ENCODE data around the gene FGF3.
"Not testable (repeated sequence)": the region's sequence is repeated elsewhere in the genome, so short reads cannot be mapped to it uniquely, and the experiment has no call there.

FGF3 gene

GRCh38 chr11:69802590-69802989, 16.6 kb downstream of the FGF3 start:
- no peak for DNase-seq

- no peak for DNase-seq
Measured at GRCh38 chr11:69801513-69802335, 17.5 kb downstream of the FGF3 start.

- DNase-seq, result no peak
Measured at GRCh38 chr11:69800278-69800677, 18.9 kb downstream of the FGF3 start.

GRCh38 chr11:69799582-69799981, 19.6 kb downstream of the FGF3 start:
- no peak for DNase-seq

GRCh38 chr11:69799097-69799496, 20.1 kb downstream of the FGF3 start:
- DNase-seq, result no peak

GRCh38 chr11:69797737-69798528, 21.3 kb downstream of the FGF3 start:
- no peak for DNase-seq

GRCh38 chr11:69797156-69797555, 22.1 kb downstream of the FGF3 start:
- no peak for DNase-seq

- DNase-seq, result no peak
Measured at GRCh38 chr11:69796063-69796462, 23.2 kb downstream of the FGF3 start.

GRCh38 chr11:69791276-69792180, 27.7 kb downstream of the FGF3 start:
- DNase-seq, result no peak

- DNase-seq, result no peak
Measured at GRCh38 chr11:69788956-69789355, 30.3 kb downstream of the FGF3 start.

GRCh38 chr11:69787906-69788305, 31.3 kb downstream of the FGF3 start:
- no peak for DNase-seq

- DNase-seq, result no peak
Measured at GRCh38 chr11:69787457-69787856, 31.8 kb downstream of the FGF3 start.

- no peak for DNase-seq
Measured at GRCh38 chr11:69781241-69781640, 38.0 kb downstream of the FGF3 start.

GRCh38 chr11:69778373-69778772, 40.8 kb downstream of the FGF3 start:
- no peak for DNase-seq

- DNase-seq, result no peak
Measured at GRCh38 chr11:69775163-69775755, 44.0 kb downstream of the FGF3 start, which contains the start of gene FGF4. FGF4 (minus strand) TSS chr11:69775341; CDS start chr11:69775084, 257 bp downstream.

- no peak for DNase-seq
Measured at GRCh38 chr11:69774354-69775162, 44.7 kb downstream of the FGF3 start.

GRCh38 chr11:69773626-69774353, 45.4 kb downstream of the FGF3 start:
- no peak for DNase-seq

GRCh38 chr11:69771466-69771865, 47.8 kb downstream of the FGF3 start:
- no peak for DNase-seq

GRCh38 chr11:69770540-69770939, 48.7 kb downstream of the FGF3 start:
- no peak for DNase-seq

GRCh38 chr11:69765498-69765995, 53.7 kb downstream of the FGF3 start:
- no peak for DNase-seq

GRCh38 chr11:69764918-69765317, 54.3 kb downstream of the FGF3 start:
- not testable (repeated sequence) for DNase-seq

All from central memory CD4-positive, alpha-beta T cell (primary cell).